K562 (cell line): ENCODE results near the gene WEE1. TPM values are rescaled to one million over a fixed set of nuclear protein-coding genes. Genes with fewer than 3 reads are reported as not detected.

ENCODE experiments used
- ATF2 ChIP-seq: sonication (generic); formaldehyde crosslinking; IDR thresholded peaks from 2 replicates; pipeline ENCODE4 v1.8.1; 2022; ENCODE audit warnings: missing genetic modification reagents
- BRD9 ChIP-seq: fragments of 450-650 bp; IDR thresholded peaks from 2 replicates; pipeline ENCODE4 v1.6.1; 2018; ENCODE audit warnings: low read depth; ENCODE audit not compliant: partially characterized antibody
- E2F3 ChIP-seq: fragments of 250-450 bp; sonication (Bioruptor Pico); IDR thresholded peaks from 2 replicates; pipeline ENCODE4 v1.4.0; 2020; ENCODE audit warnings: mild to moderate bottlenecking
- EP300 ChIP-seq: IDR thresholded peaks from 2 replicates; pipeline ENCODE4 v1.6.1; 2012; ENCODE audit warnings: low read length, improper control_type of control experiment
- FOXO4 ChIP-seq: fragments of 450-650 bp; formaldehyde crosslinking; IDR thresholded peaks from 2 replicates; pipeline ENCODE4 v1.4.0; 2020; ENCODE audit warnings: mild to moderate bottlenecking, moderate library complexity
- HCFC1 ChIP-seq: IDR thresholded peaks from 2 replicates; pipeline ENCODE4 v1.6.1; 2012; ENCODE audit warnings: low read depth, low read length, improper control_type of control experiment
- HMGN3 ChIP-seq: IDR thresholded peaks from 2 replicates; pipeline ENCODE4 v1.6.1; 2011; ENCODE audit warnings: borderline replicate concordance, low read depth, mild to moderate bottlenecking, mixed read lengths, low read length; ENCODE audit not compliant: insufficient read length; ENCODE audit errors: extremely low read depth
- MGA ChIP-seq: fragments of 450-650 bp; IDR thresholded peaks from 2 replicates; pipeline ENCODE4 v1.6.1; 2016; ENCODE audit warnings: mild to moderate bottlenecking, moderate library complexity
- MYNN ChIP-seq, 2 experiments: sonication (generic); formaldehyde crosslinking in 1 of 2; IDR thresholded peaks; 2 replicates each; pipeline versions ENCODE4 v1.5.0 to v1.6.1; 2016 to 2020; ENCODE audit warnings: antibody characterized with exemption in 1 of 2, missing genetic modification reagents in 1 of 2
- NCOA1 ChIP-seq: fragments of 450-650 bp; IDR thresholded peaks from 2 replicates; pipeline ENCODE4 v1.6.1; 2016; ENCODE audit warnings: low read depth
- PHB ChIP-seq: fragments of 250-450 bp; sonication (Bioruptor Pico); IDR thresholded peaks from 2 replicates; pipeline ENCODE4 v1.5.0; 2021
- POLR2H ChIP-seq: IDR thresholded peaks from 2 replicates; pipeline ENCODE4 v1.6.1; 2016; ENCODE audit warnings: missing genetic modification characterization, low read depth, mild to moderate bottlenecking, control low read depth, missing compliant biosample characterization, moderate library complexity
- U2AF2 ChIP-seq: fragments of 200-400 bp; formaldehyde crosslinking; optimal IDR thresholded peaks from 2 replicates; pipeline ENCODE3; 2017; ENCODE audit warnings: low read depth, mild to moderate bottlenecking, low read length
- polyA plus RNA-seq, 8 experiments: library from polyadenylated mRNA; depleted of rRNA in 4 of 8; stranded (reverse) in 5 of 8; unstranded in 3 of 8; fragments of >200 nt; fragmentation: Nextera tagmentation in 2 of 8; fragmentation: Illumina TruSeq in 1 of 8; extraction: Ambion mirVana in 2 of 8; extraction: Trizol in 1 of 8; gene quantifications; 2 replicates each; pipeline versions ENCODE4 v1.2.1 to v1.2.3, GENCODE V29; 2011 to 2014; ENCODE audit warnings: inconsistent platforms in 1 of 8, missing spikeins in 1 of 8
- total RNA-seq, 7 experiments: library from RNA; depleted of rRNA in 6 of 7; stranded (reverse); fragments of >200 nt in 6 of 7; fragmentation: Illumina TruSeq in 2 of 7; extraction: Trizol in 2 of 7; gene quantifications; 2 replicates each; pipeline versions ENCODE4 v1.2.1 to v1.2.3, GENCODE V29; 2011 to 2021; ENCODE audit warnings: low replicate concordance in 1 of 7

The WEE1 gene
- total and polyA plus RNA-seq, 9 of the 15 experiments (the other 6 are each of a cell fraction or from before 2014, with no cell fraction given), result 21.9 to 99.0 (median 67.4) TPM

GRCh38 chr11:9613118-9613829, 39.8 kb downstream of the WEE1 start (continued):
- TF ChIP-seq MGA (peak; percentile 57), PHB (CRISPR knock-in tag) (0 out of 2 replicates have a peak, but pooled peaks have one; percentile 61), HMGN3 (peak; percentile 69), ATF2 (CRISPR knock-in tag) (peak; percentile 87; the same call in 1 of the 2 replicates), NCOA1 (peak; percentile 13; the same call in 1 of the 2 replicates), BRD9 (peak; percentile 93), POLR2H (tag) (peak; percentile 47; the same call in 1 of the 2 replicates), U2AF2 (no peak), EP300 (peak; percentile 64), FOXO4 (CRISPR knock-in tag) (0 out of 2 replicates have a peak, but pooled peaks have one; percentile 59), HCFC1 (peak; percentile 52; the same call in 1 of the 2 replicates), MYNN (IDR thresholded peaks at IDR 0.05) (0 out of 2 replicates have a peak, but pooled peaks have one; percentile 49), MYNN (CRISPR knock-in tag; IDR thresholded peaks at IDR 0.05) (no peak), E2F3 (CRISPR knock-in tag) (no peak)
